HG03060 (cell line): Measurements from ENCODE around the gene CCDC15.
"Not testable (repeated sequence)": the region's sequence is repeated elsewhere in the genome, so short reads cannot be mapped to it uniquely, and the experiment has no call there.

Experiments used
- ATAC-seq: cut with Tn5 transposase; IDR thresholded peaks from one replicate; pipeline ENCODE4 v1.9.1; 2021; ENCODE audit warnings: low read depth, moderate number of reproducible peaks; ENCODE audit not compliant: unreplicated experiment

CCDC15 gene

GRCh38 chr11:124941703-124942102 lies 12.3 kb upstream of the CCDC15 start:
- no peak for ATAC-seq

- no peak for ATAC-seq
These were observed 11.3 kb upstream of the CCDC15 start for GRCh38 chr11:124942466-124943253.

- ATAC-seq = no peak
These were observed 10.8 kb upstream of the CCDC15 start for GRCh38 chr11:124943254-124943616.

GRCh38 chr11:124943741-124944140 lies 10.3 kb upstream of the CCDC15 start:
- no peak for ATAC-seq

- no peak for ATAC-seq
These were observed 9.4 kb upstream of the CCDC15 start for GRCh38 chr11:124944565-124944964.

GRCh38 chr11:124945826-124946225 lies 8.2 kb upstream of the CCDC15 start:
- ATAC-seq = no peak

GRCh38 chr11:124946735-124947141 lies 7.3 kb upstream of the CCDC15 start:
- no peak for ATAC-seq

- no peak for ATAC-seq
These were observed 3.2 kb upstream of the CCDC15 start for GRCh38 chr11:124950601-124951330.

- no peak for ATAC-seq
These were observed 2.7 kb upstream of the CCDC15 start for GRCh38 chr11:124951341-124951740.

- no peak for ATAC-seq
These were observed 571 bp downstream of the CCDC15 start for GRCh38 chr11:124954590-124954955.

GRCh38 chr11:124955035-124955434 lies 1.0 kb downstream of the CCDC15 start:
- no peak for ATAC-seq

- peak; percentile 80 for ATAC-seq
These were observed 8.1 kb downstream of the CCDC15 start for GRCh38 chr11:124961972-124962609.

- ATAC-seq = not testable (repeated sequence)
These were observed 14.2 kb downstream of the CCDC15 start for GRCh38 chr11:124968197-124968596.

GRCh38 chr11:124970925-124971324 lies 16.9 kb downstream of the CCDC15 start:
- no peak for ATAC-seq

- no peak for ATAC-seq
These were observed 17.8 kb downstream of the CCDC15 start for GRCh38 chr11:124971810-124972209.

GRCh38 chr11:124976531-124976930 lies 22.5 kb downstream of the CCDC15 start:
- ATAC-seq = no peak

GRCh38 chr11:124977006-124977405 lies 23.0 kb downstream of the CCDC15 start:
- no peak for ATAC-seq

GRCh38 chr11:124978316-124978715 lies 24.3 kb downstream of the CCDC15 start:
- no peak for ATAC-seq

GRCh38 chr11:124982043-124982442 lies 28.0 kb downstream of the CCDC15 start:
- ATAC-seq = no peak

- no peak for ATAC-seq
These were observed 29.9 kb downstream of the CCDC15 start for GRCh38 chr11:124983674-124984511.

- no peak for ATAC-seq
These were observed 30.5 kb downstream of the CCDC15 start for GRCh38 chr11:124984512-124984854.
